Hepatocyte (in vitro differentiated cells): ENCODE results near the gene PICALM.

Experiments used
- EZH2 ChIP-seq: fragments of 200-600 bp; sonication (generic); IDR thresholded peaks from 2 replicates; pipeline ENCODE4 v1.6.1; 2016; ENCODE audit warnings: antibody characterized with exemption, mild to moderate bottlenecking, borderline replicate concordance
- TF ChIP-seq, protein P1 (sequence below): fragments of 200-600 bp; sonication (generic); IDR thresholded peaks from 2 replicates; pipeline ENCODE4 v1.5.1; 2016; ENCODE audit warnings: antibody characterized with exemption, mild to moderate bottlenecking; ENCODE audit not compliant: poor library complexity

DNA sequence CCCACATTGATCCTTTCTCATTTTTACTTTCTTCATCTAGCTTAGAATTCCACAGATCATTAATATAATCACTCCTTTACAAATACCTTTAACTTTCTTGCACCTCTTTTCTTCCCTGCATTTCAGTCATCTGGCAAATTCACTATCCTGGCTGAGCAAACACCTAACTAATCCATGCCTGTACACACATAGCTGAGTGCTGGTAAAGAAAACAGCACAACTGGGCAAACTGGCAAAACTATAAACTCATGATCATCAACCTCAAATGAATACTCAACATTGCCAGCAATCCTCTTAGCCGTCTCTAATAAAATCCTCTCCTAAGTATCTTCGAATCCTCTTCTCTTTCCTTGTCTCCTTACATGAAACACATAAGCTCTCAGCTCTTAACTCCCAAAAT is 52.4 kb downstream of the PICALM start:
- TF ChIP-seq, protein P1, sequence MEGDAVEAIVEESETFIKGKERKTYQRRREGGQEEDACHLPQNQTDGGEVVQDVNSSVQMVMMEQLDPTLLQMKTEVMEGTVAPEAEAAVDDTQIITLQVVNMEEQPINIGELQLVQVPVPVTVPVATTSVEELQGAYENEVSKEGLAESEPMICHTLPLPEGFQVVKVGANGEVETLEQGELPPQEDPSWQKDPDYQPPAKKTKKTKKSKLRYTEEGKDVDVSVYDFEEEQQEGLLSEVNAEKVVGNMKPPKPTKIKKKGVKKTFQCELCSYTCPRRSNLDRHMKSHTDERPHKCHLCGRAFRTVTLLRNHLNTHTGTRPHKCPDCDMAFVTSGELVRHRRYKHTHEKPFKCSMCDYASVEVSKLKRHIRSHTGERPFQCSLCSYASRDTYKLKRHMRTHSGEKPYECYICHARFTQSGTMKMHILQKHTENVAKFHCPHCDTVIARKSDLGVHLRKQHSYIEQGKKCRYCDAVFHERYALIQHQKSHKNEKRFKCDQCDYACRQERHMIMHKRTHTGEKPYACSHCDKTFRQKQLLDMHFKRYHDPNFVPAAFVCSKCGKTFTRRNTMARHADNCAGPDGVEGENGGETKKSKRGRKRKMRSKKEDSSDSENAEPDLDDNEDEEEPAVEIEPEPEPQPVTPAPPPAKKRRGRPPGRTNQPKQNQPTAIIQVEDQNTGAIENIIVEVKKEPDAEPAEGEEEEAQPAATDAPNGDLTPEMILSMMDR = no peak
- TF ChIP-seq EZH2 = no peak
